NCI-H345 (cell line): ENCODE data around the gene MYO10.

ENCODE experiments used
- DNase-seq: peaks from one replicate; lab custom pipeline; 2025; lab: John Stamatoyannopoulos, UW

The MYO10 gene

GRCh38 chr5:16812448-16812847 is 123.6 kb downstream of the MYO10 start:
- DNase-seq = no peak

GRCh38 chr5:16810208-16810854 is 125.8 kb downstream of the MYO10 start:
- no peak for DNase-seq

- peak; percentile 23 for DNase-seq
Observed at GRCh38 chr5:16809395-16810207, 126.5 kb downstream of the MYO10 start.

GRCh38 chr5:16809010-16809394 is 127.1 kb downstream of the MYO10 start:
- DNase-seq = no peak

GRCh38 chr5:16808021-16808420 is 128.1 kb downstream of the MYO10 start:
- DNase-seq = no peak

- no peak for DNase-seq
Observed at GRCh38 chr5:16807547-16807864, 128.6 kb downstream of the MYO10 start.

- DNase-seq = no peak
Observed at GRCh38 chr5:16806711-16807546, 129.2 kb downstream of the MYO10 start.

- no peak for DNase-seq
Observed at GRCh38 chr5:16805486-16805885, 130.6 kb downstream of the MYO10 start.

GRCh38 chr5:16803831-16804230 is 132.3 kb downstream of the MYO10 start:
- DNase-seq = no peak

GRCh38 chr5:16800477-16800876 is 135.6 kb downstream of the MYO10 start:
- DNase-seq = no peak

GRCh38 chr5:16799796-16800195 is 136.3 kb downstream of the MYO10 start:
- no peak for DNase-seq

- no peak for DNase-seq
Observed at GRCh38 chr5:16797951-16798350, 138.1 kb downstream of the MYO10 start.

- DNase-seq = no peak
Observed at GRCh38 chr5:16794269-16794913, 141.7 kb downstream of the MYO10 start.

GRCh38 chr5:16792598-16793275 is 143.4 kb downstream of the MYO10 start:
- no peak for DNase-seq

GRCh38 chr5:16791904-16792597 is 144.0 kb downstream of the MYO10 start:
- DNase-seq = no peak

GRCh38 chr5:16791036-16791705 is 144.9 kb downstream of the MYO10 start:
- DNase-seq = peak; percentile 68

GRCh38 chr5:16788957-16789356 is 147.1 kb downstream of the MYO10 start:
- DNase-seq = no peak

GRCh38 chr5:16787278-16787677 is 148.8 kb downstream of the MYO10 start:
- DNase-seq = no peak

- no peak for DNase-seq
Observed at GRCh38 chr5:16784843-16785791, 151.0 kb downstream of the MYO10 start.
